Fibroblast of upper back skin (primary cell): ENCODE results near the gene HSD17B12.
A peak's percentile ranks its signal among the peaks of the same experiment; 100 is the strongest.

ENCODE experiments used
- DNase-seq: peaks from one replicate; pipeline ENCODE4 v3.0.0-alpha.2; 2013

Gene HSD17B12

DNA sequence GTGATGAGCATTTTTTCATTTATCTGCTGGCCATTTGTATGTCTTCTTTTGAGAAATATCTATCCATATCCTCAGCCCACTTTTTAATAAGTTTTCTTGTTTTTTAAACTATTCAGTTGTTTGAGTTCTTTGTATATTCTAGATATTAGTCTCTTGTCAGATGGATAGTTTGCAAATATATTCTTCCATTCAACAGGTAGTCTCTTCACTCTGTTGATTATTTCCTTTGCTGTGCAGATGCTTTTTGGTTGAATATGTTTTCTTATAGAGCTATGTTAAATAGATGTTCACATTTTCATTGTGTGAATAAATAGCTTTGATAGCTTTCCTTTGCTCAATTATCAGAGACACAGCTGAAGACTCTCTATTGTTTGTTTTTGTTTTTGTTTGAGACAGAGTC lies 131.9 kb downstream of the HSD17B12 start:
- DNase-seq, result no peak

DNA sequence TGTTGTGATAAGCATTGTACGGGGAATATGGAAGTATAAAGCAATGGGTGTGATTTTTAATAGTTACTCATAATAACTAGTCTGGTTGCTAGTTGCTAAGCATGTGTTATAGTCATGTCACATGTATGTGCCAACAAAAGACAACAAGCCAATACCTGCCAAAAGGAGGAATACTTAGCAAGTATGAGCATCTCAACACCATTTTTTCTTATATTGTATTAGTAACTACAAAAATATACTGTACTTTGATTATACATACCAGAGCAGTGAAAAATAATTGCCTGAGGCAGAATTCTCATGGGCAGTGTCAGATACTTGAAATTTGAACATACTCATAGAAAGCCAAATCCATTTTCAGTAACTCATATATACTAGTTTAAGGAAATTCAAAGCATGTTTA lies 137.7 kb downstream of the HSD17B12 start:
- DNase-seq, result no peak

DNA sequence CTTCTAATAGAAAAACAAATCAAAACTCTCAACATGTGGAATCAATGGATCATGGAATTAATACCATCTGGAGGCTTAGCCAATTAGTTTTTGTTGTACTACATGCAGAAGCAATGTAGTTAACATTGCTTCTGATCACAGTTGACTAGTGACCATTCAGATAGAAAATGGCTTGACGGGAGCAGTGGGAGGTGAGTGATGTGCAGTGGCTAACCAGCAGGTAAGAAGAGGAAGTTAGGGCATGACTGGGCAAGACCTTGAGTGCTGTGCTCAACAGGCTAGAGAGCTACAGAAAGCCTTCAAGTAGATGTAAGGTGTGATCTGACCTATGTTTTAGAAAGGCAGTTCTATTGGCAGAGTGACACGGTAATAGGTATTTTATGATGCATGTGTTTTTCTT lies 139.4 kb downstream of the HSD17B12 start:
- DNase-seq, result no peak

DNA sequence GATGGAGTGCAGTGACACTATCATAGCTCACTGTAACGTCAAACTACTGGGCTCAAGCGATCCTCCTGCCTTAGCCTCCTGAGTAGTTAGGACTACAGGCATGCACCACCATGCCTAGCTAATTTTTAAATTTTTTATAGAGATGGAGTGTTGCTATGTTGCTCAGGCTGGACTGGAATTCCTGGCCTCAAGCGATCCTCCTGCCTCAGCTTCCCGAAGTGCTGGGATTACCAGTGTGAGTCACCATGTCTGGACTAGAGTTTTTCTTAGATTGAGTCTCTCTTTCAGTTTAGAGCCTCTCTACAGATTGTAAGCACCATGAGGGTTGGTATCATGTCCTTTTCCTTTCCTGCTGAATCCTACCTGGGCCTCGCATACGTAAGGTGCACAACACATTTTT lies 142.8 kb downstream of the HSD17B12 start:
- DNase-seq, result no peak

DNA sequence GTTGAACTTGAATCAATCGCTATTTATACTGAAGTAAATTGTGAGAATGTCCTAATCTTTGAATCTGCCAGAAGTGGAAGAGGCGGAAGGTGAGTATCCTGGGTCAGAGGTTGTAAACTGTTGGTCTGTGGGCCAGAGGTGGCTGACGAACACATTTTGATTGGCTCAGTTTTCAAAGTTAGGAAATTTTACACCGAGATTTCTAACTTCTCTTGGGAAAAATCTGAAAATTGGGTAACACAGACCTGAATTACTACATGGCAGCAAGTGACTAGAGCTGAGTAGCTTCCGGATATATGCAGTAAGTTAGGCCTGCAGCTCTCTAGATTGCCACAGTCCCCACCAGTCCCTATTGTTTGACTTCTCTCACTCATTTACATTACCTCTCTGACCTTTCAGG lies 143.3 kb downstream of the HSD17B12 start:
- DNase-seq, result no peak

DNA sequence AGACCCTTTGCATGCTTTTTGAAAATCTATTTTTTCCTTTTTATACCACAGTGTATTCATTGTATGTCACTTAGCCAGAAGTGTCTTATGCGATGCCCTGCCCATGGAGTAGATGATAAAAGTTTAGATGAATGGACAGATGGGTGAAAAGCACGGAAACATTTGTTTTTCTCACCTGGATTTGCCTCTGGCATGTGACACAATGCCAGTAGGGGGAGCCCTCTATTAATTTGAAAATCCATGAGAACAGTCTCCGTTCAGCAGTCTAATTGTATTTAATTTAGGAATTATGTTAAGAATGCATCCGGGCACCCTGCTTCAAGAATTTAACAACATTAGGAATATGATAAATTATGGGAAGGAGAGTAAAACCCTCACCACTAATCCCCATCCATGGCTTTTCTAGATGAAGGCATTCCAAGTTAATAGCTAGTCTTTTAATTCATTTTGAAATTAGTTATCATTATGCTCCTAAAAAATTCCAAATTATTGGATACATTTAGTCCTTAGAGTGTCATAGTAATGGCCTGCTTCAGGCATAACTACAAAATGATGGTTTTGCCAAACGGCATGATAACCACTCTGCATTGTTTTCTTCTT lies 144.8 kb downstream of the HSD17B12 start:
- DNase-seq, result peak; percentile 33

DNA sequence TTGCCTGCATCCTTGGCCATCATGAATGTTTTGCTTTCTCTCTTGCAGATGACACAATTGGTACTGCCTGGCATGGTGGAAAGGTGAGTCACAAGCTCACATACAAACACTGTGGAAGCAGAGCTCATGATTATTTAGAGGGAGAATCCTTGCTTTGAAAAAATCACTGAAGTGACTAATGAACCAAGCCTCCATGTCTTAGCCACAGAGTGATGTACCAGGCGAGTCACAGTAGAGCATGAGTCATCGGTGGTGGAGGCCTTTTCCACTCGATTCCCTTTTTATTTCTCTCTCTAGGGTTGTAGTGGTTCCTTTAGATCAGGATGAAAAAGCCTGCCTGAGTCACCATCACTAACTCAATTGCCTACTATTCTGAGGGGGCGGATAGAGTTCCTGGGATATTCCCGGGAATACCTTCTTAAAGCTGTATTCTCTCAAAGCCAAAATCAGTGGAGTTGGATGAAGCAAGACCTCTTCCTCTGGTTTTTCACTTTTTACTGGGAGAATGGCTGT lies 150.4 kb downstream of the HSD17B12 start:
- DNase-seq, result peak; percentile 99

DNA sequence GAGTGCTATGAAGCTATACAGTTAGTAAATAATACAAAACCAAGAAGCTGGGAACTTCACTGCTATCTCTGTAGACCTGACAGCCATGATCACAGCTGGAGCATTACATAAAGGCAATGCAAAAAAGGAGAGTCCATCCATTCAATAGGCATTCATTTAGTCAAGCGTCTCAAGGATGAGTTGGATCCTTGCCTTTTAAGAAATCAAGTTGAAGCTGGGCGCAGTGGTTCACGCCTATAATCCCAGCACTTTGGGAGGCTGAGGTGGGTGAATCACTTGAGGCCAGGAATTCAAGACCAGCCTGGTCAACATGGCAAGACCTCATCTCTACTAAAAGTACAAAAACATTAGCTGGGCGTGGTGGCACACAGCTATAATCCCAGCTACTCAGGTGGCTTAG lies 152.0 kb downstream of the HSD17B12 start:
- DNase-seq, result no peak

DNA sequence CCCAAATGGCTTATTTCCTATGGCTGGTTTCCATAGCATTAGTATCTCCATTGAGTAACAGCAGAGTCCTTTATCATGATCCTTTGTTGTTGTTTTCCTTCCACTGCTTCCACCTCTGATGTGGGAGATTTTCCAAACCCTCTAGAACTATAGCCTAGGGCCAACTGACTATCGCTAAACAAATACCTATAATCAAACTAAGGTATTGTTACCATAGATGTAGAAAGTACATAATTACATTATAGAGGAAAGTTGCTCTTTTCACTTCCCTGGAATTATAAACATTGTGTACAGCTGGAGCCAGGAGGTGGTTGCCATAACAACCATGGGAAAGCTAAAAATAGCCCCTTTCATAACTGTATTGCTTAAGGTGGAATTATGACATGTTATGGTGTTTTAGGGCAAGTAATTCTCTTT lies 153.1 kb downstream of the HSD17B12 start:
- DNase-seq, result peak; percentile 54

DNA sequence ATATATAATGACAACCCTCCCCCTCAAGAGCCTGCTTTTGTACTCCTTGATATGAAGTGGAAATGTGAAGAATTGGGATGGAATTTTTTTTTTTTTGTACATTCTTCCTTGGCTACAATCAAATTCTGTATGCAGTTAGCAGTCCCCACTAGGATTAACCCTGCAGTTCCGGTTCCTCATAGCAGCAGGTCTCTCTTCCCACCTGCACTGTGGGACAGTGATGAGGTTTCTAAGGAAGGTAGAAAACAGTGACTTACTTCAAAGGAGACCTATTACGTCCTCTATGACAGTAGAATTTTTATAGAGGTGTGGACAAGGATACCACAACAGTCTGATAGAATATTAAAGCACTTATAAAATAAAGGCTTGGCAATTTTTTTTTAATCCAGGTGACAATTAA lies 153.7 kb downstream of the HSD17B12 start:
- DNase-seq, result no peak

DNA sequence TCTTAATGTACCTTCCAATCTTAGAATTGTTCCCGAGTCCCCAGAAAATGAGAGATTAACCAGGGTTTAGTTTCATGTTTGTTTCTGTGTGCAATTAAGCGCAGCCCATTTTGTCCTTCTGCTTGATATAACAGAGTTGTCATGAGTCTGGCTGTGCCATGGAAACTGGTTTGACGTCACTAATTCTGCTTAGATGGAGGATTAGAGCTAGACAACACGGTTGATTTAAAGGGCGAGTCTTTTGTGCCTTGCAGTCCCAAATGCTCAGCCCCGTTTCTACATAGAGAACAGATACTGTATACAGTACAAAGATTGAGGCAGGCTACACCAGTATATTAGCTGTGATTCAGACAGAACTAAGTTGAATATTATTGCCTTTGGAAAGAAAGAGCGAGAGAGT lies 154.6 kb downstream of the HSD17B12 start:
- no peak for DNase-seq

DNA sequence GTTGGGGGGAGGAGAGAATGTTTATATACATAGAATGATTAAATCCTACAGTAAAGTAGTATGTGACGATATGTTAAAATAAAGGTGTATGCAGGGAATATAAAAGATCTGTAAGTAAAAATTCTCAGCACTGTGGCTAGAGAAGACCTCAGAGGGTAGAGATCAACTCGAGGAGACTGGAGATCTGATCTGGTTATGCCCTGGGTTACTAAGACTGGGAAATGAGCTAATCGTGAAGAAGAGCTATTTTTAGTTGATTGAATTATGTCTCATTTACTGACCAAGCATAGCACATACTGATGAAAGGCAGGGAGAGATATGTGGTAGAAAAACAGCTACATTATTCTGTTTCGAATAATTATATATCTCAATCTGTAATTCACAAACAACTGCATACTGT lies 157.3 kb downstream of the HSD17B12 start:
- no peak for DNase-seq

DNA sequence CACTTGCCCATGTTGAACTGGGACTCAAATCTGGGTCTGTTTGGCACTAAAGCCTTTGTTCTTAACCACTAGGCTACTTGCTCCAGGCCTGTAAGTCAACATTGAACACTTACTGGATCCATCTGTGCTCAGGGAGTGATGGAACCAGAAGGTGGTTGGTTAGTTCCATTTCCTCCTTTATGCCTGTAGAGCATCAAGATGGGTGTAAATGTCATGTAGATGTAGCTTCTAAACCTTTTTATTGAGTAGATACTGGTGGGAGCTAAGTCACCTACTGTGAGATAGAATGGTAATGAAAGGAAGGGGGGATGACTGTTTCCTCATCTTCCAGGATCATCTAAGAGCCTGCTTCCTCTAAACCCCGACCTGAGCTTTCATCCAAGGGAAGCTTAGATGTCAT lies 161.5 kb downstream of the HSD17B12 start:
- no peak for DNase-seq

DNA sequence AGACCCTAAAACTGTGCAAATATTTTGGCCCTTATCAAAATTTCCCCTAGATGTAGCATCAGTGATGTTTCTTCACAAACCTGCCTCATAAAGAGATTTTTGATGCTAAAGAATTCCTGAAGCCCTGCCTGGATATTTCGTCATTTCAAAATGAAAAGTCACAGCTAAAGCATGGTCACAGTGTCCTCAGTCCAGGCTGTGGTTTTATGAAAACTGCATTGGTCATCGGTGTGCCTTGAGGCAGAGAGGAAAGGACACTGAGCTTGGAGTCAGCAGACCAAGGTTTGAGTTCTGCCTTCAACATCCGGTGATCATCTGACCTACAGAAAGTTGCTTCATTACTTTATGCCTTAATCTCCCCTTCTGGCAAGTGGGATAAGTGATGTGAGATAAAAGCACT lies 165.3 kb downstream of the HSD17B12 start:
- DNase-seq, result no peak

DNA sequence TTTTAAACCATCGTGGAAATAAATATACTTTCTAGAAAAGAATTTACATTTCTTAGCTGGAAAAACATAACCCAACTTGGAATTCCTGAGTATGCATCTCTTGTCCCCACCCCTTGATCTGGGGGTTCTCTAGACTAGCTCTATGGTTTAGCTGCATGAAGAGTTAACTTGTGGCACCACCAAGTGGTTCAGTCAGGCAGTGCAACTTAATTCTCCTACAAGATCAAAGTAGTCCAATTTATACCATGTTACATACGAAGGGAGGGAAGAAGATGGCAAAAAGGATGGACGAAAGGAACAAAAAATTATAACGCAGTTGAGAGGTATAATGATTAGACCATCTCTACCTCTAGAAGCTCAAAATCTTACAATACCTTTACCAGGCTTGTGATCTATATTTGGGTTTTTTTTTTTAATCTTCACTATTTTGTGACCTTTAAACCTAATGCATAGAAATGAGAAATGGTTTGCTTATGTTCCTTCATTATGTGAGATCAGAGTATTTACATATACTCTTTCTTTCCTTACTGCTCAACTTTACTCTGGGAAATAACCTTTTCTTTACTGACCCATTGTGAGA lies 171.6 kb downstream of the HSD17B12 start:
- peak; percentile 79 for DNase-seq

DNA sequence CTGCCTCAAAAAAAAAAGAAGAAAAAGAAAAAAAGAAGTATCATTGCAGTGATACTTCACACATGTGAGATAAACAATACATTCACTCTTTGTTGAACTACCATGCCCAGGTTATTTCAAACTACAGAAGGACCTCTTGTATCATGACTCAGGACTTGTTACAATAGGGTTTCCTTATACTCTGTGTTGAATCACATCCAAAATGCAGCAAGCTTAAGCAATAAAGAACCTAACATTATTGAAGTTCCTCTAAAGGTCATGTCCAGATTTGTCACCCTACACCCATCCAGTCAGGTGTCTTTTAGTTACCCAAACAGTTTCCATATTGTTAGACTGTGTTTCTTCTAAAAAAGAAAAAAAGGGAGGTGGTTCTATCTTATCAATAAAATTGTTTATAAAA lies 173.2 kb downstream of the HSD17B12 start:
- DNase-seq, result no peak

DNA sequence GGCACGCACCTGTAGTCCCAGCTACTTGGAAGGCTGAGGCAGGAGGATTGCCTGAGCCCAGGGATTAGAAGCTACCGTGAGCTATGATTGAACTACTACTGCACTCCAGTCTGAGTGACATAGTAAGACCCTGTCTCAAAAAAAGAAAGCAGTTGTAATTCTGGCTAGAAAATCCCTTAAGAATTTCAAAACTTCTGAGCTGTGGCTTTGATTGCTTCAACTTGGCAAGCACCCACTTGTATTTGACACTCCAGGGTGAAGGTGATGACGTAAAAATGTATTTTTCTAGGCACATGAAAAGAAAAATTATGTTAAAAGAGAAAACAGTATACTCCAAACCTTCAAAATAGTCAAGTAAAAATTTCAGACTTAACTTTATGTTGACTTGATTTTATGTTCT lies 176.5 kb downstream of the HSD17B12 start:
- DNase-seq, result no peak

DNA sequence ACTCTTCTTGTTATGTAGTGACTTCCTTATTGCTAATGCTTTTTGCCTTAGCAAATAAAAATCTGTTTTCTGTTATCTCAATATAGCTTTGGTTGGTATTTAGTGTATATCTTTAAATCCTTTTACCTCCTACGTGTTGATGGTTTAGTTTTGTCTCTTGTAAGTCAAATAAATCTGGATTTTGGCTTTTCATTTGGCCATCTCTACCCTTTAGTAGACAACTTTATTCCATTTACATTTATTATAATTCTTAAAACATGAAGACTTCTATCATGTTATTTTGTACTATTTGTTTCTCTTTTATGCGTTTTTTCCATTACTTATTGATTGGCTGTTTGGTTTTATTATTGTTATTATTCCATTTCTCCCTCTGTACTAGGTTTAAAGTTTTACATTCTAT lies 180.6 kb downstream of the HSD17B12 start:
- DNase-seq, result no peak

DNA sequence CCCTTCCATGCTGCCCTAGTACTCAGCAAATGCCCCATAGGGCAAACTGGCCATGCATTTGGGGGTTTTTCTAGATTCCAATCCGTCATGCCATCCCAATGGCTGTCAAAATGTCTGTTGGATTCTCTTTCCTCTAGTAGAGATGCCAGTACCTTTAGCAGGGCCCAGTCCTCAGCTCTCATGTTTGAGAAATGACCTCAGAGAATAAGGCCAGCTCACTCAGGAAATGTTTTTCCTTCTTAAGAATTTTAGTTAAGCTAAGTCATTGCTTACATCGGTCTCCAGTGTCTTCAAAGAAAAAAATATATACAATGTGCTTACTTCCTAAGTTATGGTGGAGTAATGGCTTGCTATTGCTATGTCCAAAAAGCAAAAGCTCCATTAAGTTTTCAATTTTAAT lies 186.0 kb downstream of the HSD17B12 start:
- DNase-seq, result peak; percentile 7

DNA sequence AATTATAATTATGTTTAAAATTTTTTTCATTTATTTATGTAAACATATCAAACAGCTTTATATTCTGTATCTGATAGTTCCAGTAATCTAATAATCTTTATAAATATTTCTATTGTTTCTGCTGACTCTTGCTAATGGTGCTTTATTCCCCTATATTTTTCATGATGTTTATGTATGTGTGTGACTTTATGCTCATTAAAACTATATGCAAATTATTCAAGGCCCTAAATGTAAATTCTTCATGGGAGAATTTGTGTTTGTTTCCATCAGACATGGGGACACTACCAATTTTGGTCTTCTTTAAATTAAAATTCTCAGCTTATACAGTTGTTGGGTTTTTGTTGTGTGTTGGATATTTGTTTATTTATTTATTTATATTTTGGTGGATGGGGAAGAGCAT lies 186.4 kb downstream of the HSD17B12 start:
- no peak for DNase-seq

DNA sequence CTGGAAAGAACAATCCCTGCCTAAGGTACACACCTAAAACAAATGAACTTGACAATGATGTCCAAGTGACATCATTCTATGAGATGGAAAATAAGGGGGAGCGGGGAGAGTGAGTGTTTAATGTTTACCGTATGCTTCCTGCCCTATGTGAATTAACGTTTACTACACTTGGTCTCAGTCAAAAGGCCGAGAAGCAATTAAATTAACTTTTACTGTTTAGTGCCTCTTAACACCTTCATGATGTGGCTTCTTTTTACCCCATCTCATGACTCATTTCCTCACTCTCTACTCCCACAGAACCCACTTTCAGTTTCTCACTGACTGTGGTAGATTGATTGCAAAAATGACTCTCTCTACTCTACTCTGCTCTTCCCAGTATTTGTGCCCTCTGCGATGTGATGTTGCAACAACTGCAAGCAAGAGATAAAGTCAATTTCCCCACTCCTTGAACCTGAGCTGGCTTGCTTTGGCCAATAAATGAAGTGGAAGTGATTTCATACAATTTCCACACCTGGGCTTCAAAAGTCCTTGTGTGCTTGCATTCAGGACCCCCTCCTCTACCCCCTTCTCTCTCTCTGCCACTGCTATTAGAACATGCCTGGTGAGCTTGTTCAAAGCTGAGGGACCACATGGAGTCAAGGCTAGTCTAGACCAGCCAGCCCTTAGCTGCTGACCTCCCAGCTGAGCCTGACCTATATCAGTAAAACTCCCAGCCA lies 188.5 kb downstream of the HSD17B12 start:
- DNase-seq, result peak; percentile 59

DNA sequence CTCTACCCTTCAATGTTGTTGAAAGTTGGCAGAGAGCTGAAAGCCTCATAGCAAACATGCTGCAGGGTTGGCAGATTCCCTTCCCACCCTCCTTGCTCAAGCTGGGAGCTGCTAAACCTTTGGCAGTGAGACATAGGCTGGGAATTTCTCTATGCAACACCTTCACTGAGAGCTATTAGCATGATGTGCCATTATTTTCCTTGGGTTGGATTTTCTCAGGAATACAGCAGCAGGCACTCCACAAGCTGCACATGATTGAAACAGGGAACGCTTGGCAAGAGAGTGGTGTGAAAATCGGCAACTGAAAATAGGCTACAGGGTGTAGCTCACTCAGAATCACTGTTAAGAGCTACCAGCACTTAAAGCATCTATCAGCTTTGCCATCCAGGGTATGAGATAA lies 190.5 kb downstream of the HSD17B12 start:
- DNase-seq, result no peak

DNA sequence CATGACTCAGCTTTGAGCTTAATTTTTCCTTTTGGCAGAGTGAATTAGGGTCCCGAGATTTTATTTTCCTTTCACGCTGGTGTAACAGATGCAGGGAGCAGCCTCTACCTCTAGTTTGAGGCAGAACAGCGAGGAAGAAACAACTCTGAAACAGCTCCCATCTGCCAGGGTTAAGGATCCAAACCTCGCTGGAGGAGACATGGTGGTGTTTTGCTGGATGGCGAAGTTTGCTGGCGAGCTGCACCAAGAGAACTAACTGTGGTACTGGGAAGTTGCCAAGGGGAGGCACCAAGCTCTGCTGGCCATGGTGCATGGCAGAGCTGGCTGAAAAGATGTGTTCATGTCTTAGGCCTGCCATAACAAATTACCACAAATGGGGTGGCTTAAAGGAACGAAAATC lies 192.5 kb downstream of the HSD17B12 start:
- DNase-seq, result no peak

DNA sequence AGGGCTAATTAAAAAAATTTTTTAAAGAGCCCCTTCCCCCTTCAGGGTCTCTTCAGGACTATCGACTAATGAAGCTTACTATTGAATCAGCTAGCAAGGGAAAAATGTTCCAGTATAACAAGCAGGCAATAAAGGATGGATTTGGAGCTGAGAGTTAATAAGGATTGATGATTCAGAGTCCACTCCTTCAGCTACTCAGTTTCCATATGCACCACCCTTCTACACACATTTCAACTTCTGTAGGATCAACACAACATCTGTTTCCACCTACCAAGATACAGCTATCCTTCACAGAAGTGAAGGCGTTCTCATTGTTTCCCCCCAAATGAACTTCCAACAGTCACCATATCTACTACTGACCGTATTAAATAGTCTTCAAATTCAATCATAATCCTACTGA lies 193.5 kb downstream of the HSD17B12 start:
- no peak for DNase-seq

DNA sequence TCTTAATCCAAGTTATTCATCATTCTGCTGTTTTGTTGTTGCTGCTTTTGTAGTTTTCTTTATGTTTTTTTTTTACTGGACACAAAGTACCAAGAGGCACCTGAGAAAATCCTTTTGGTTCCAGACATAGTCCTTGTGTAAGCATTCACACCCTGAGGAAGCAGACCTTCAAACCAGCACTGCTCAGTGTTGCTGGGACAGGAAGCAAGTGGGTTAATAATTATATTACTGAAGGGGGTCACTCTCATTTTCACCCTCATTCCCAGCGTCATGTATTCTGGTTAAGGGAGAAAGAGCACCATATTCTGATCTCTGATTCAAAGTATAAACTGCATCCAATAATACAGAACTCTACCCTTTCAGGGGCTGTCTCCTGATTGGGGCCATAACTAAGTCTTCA lies 194.2 kb downstream of the HSD17B12 start:
- no peak for DNase-seq
